Ovary (tissue), 3 donors: ENCODE data around the gene LRP1B.

Experiments
- CTCF ChIP-seq, 3 donors: fragments of 450-650 bp in 2 of 3; fragments of 200-600 bp in 1 of 3; IDR thresholded peaks; one replicate each; pipeline versions ENCODE4 v1.5.1 to v1.8.0; 2016 to 2022; ENCODE audit warnings: antibody characterized with exemption in 3 of 3, mild to moderate bottlenecking in 1 of 3
- EP300 ChIP-seq: sonication (generic); formaldehyde crosslinking; IDR thresholded peaks from one replicate; pipeline ENCODE4 v1.6.1; 2017; ENCODE audit warnings: antibody characterized with exemption
- POLR2A ChIP-seq: fragments of 450-650 bp; IDR thresholded peaks from one replicate; pipeline ENCODE4 v1.6.1; 2017; ENCODE audit warnings: antibody characterized with exemption, mild to moderate bottlenecking, moderate library complexity
- donor health status: DM: no; HTN: no; CAD: no.

- no peak for TF ChIP-seq POLR2A
- no peak for TF ChIP-seq CTCF (IDR thresholded peaks at IDR 0.05)
- no peak for TF ChIP-seq EP300
Measured at GRCh38 chr2:141741652-141742051, 389.2 kb downstream of the LRP1B start.
